GM12892 (cell line): ENCODE data around the gene ANO2.

Source experiments
- POLR2A ChIP-seq: IDR thresholded peaks from 2 replicates; pipeline ENCODE4 v1.6.1; 2011; ENCODE audit warnings: low read depth, low read length, control low read depth
- POLR2AphosphoS5 ChIP-seq: IDR thresholded peaks from 2 replicates; pipeline ENCODE4 v1.6.1; 2011; ENCODE audit warnings: low read depth, low read length, control low read depth

- TF ChIP-seq POLR2AphosphoS5 (no peak), POLR2A (no peak)
Measured at GRCh38 chr12:5577741-5578140, 367.3 kb downstream of the ANO2 start.
